ENCODE results near the gene CAPN15.

DNA sequence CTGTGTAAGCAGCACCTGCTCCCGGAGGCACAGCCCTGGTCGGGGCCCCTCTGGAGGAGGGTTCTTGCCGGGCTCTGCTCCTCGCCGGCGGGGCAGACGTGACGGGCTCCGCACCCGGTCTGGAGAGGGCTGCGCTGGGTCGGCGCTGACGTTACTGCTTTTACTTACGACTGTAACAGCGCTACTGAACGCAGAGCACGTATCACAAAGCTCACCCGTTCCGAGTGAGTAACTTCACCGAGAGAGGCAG, 61.1 kb downstream of the CAPN15 start:
- TF ChIP-seq CTCF (IDR thresholded peaks at IDR 0.05) (no peak), POLR2A (IDR thresholded peaks at IDR 0.05) (no peak)

Data from heart left ventricle (tissue), 13 donors.